Ovary (tissue), 9 donors: ENCODE results near the gene PPP5C. TPM values are rescaled to one million over a fixed set of nuclear protein-coding genes. Genes with fewer than 3 reads are reported as not detected.

ENCODE experiments used
- DNase-seq, 5 donors: peaks; one replicate each; pipeline ENCODE4 v3.0.0-alpha.2; 2019 to 2020
- H3K27ac ChIP-seq, 2 donors: fragments of 200-600 bp; one replicate each; pipeline versions ENCODE4 v1.5.1 to v1.8.0; 2019 to 2022
- H3K27me3 ChIP-seq: fragments of 200-600 bp; one replicate; pipeline ENCODE4 v1.8.0; 2022
- H3K36me3 ChIP-seq: fragments of 200-600 bp; sonication (generic); one replicate; pipeline ENCODE4 v1.5.1; 2019
- H3K4me1 ChIP-seq: one replicate; pipeline ENCODE4 v1.8.1; 2013; ENCODE audit warnings: mild to moderate bottlenecking, moderate library complexity; ENCODE audit not compliant: insufficient read depth
- H3K4me3 ChIP-seq: fragments of 200-600 bp; sonication (generic); one replicate; pipeline ENCODE4 v1.5.1; 2017
- H3K9me3 ChIP-seq, 2 donors: fragments of 200-600 bp in 1 of 2; sonication (generic) in 1 of 2; one replicate each; pipeline versions ENCODE4 v1.5.1 to v1.8.1; 2013 to 2019; ENCODE audit warnings: mild to moderate bottlenecking in 1 of 2, moderate library complexity in 1 of 2
- CTCF ChIP-seq, 3 donors: fragments of 450-650 bp in 2 of 3; fragments of 200-600 bp in 1 of 3; IDR thresholded peaks; one replicate each; pipeline versions ENCODE4 v1.5.1 to v1.8.0; 2016 to 2022; ENCODE audit warnings: antibody characterized with exemption in 3 of 3, mild to moderate bottlenecking in 1 of 3
- EP300 ChIP-seq: sonication (generic); formaldehyde crosslinking; IDR thresholded peaks from one replicate; pipeline ENCODE4 v1.6.1; 2017; ENCODE audit warnings: antibody characterized with exemption
- POLR2A ChIP-seq: fragments of 450-650 bp; IDR thresholded peaks from one replicate; pipeline ENCODE4 v1.6.1; 2017; ENCODE audit warnings: antibody characterized with exemption, mild to moderate bottlenecking, moderate library complexity
- WGBS, 3 donors: extraction: QIAGEN DNeasy Blood & Tissue Kit in 1 of 3; methylation state at CpG; one replicate each; pipeline versions ENCODE4 v1.1.5 to v1.1.7; 2013 to 2017; 5-methylcytosine and 5-hydroxymethylcytosine counted together
- intact Hi-C, 4 donors: fragments of 100-400 bp; cut with DNase I; formaldehyde crosslinking; loops; one replicate each; pipeline versions ENCODE4 v1.11.0 to v1.15.1; 2022 to 2023
- polyA plus RNA-seq, 2 donors: library from polyadenylated mRNA; stranded (reverse); fragments of 200-250 nt in 1 of 2; fragments of 350-450 nt in 1 of 2; fragmentation: Illumina TruSeq in 1 of 2; extraction: RNeasy Lipid Tissue Mini Kit (QIAGEN cat#74804) in 1 of 2; gene quantifications; one replicate each; pipeline ENCODE4 v1.2.3, GENCODE V29; 2013 to 2014
- total RNA-seq, 7 donors: library from RNA; depleted of rRNA in 2 of 7; stranded (reverse); fragments of >200 nt in 2 of 7; fragmentation: NEBNext Ultra II Directional in 3 of 7; extraction: Animal tissue kit (Norgen Biotek cat#: 25700) in 3 of 7; gene quantifications; one replicate each; pipeline versions ENCODE4 v1.1.0 to v1.2.4, GENCODE V29; 2016 to 2023
- donor health status: DM: no; HTN: no; CAD: no; lungs with moderate emphysema.
- donor health status: DM: no; HTN: no; CAD: no.
- donor health status: Bipolar disorder and iron deficiency.
- donor health status: DM: yes; HTN: yes; CAD: no.
- donor health status: DM: no; HTN: no; CAD: no.
- donor health status: DM: yes; HTN: yes; CAD: no.

PPP5C gene
- total and polyA plus RNA-seq, 9 donors, result 33.1 to 79.2 (median 45.3) TPM

GRCh38 chr19:46420056-46420455 is 73.2 kb downstream of the PPP5C start:
- no peaks in the 10 kb centered on the region for H3K4me1 ChIP-seq
- intact Hi-C loops, result no loop called here
- no peak for DNase-seq
- no peak overlapping the region for H3K27ac ChIP-seq
- no peaks in the 10 kb centered on the region for H3K9me3 ChIP-seq
- no peak overlapping the region for H3K4me3 ChIP-seq
- H3K27me3 ChIP-seq, result no peaks in the 10 kb centered on the region
- TF ChIP-seq CTCF (IDR thresholded peaks at IDR 0.05) (no peak), POLR2A (no peak), EP300 (no peak)
- H3K36me3 ChIP-seq, result no peaks in the 10 kb centered on the region
- 47 to 57% (median 53%) methylated on average over 7 of the region's 7 CpGs for WGBS, 3 donors

GRCh38 chr19:46422344-46422743 is 75.5 kb downstream of the PPP5C start:
- no peaks in the 10 kb centered on the region for H3K4me1 ChIP-seq
- DNase-seq, result no peak
- H3K36me3 ChIP-seq, result no peaks in the 10 kb centered on the region
- no peak overlapping the region for H3K4me3 ChIP-seq
- TF ChIP-seq POLR2A (no peak), EP300 (no peak), CTCF (IDR thresholded peaks at IDR 0.05) (no peak)
- H3K27ac ChIP-seq, result no peak overlapping the region
- intact Hi-C loops, result no loop called here
- 73 to 88% (median 86%) methylated on average over 2 of the region's 2 CpGs for WGBS, 3 donors
- H3K9me3 ChIP-seq, result no peaks in the 10 kb centered on the region
- H3K27me3 ChIP-seq, result no peaks in the 10 kb centered on the region

GRCh38 chr19:46423188-46423587 is 76.3 kb downstream of the PPP5C start:
- peak in 1 of 5 donors; percentile 3 for DNase-seq
- Histone ChIP-seq H3K4me1 (no peaks in the 10 kb centered on the region), H3K4me3 (no peak overlapping the region), H3K36me3 (no peaks in the 10 kb centered on the region), H3K27me3 (no peaks in the 10 kb centered on the region), H3K27ac (no peak overlapping the region), H3K9me3 (no peaks in the 10 kb centered on the region)
- intact Hi-C loops, result no loop called here
- 59 to 75% (median 64%) methylated on average over 5 of the region's 5 CpGs for WGBS, 3 donors
- TF ChIP-seq EP300 (no peak), CTCF (IDR thresholded peaks at IDR 0.05) (no peak), POLR2A (no peak)

- WGBS, 3 donors, result 2 to 4% (median 4%) methylated on average over 10 of the region's 10 CpGs
- Histone ChIP-seq H3K36me3 (no peaks in the 10 kb centered on the region), H3K27ac (peak overlapping the region; percentile 17 to 79), H3K27me3 (no peaks in the 10 kb centered on the region), H3K9me3 (no peaks in the 10 kb centered on the region), H3K4me1 (peaks cover 5% of the 10 kb centered on the region), H3K4me3 (peak overlapping the region; percentile 44)
- peak in 1 of 5 donors; percentile 27 for DNase-seq
- no peak for TF ChIP-seq CTCF (IDR thresholded peaks at IDR 0.05)
- no peak for TF ChIP-seq EP300
- intact Hi-C loops, result no loop called here
These were observed 79.2 kb downstream of the PPP5C start for GRCh38 chr19:46426035-46426505.
